LoVo (cell line): ENCODE measurements around the gene TAX1BP1.
"Not testable (repeated sequence)": the region's sequence is repeated elsewhere in the genome, so short reads cannot be mapped to it uniquely, and the experiment has no call there.

ENCODE experiments used
- DNase-seq: peaks from one replicate; pipeline ENCODE4 v3.0.0-alpha.2; 2016; ENCODE audit warnings: low spot score

Gene TAX1BP1

DNA sequence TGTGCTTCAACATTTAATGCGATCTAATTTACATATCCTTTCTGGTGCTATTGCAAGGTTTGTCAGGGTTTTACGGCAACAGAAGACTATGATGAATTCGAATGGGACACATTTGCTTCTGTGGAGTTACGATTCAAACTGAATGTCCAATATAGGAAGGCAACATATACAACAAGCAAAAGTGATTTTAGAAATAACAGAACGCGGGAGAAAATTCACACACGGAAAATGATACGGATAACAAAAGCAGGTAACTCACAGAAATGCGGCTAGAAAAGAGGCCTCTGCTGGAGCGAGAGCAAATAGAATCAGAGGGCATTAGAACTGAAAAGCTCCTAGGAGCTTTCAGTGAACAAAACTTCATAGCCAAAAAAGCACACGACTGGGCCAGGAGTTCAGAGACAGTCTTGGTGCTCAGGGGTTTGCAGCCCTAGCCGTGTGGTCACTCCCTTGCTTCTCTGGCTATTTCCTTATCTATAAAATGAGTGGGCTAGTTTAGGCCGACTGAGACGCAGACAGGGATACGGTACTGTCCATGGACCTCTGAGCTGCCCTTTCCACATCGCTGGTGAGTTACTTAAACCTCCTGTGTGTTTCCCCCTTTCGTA, 557 bp upstream of the TAX1BP1 start:
- DNase-seq = peak; percentile 75

GRCh38 chr7:27740449-27741086, 606 bp downstream of the TAX1BP1 start:
- DNase-seq = peak; percentile 99

GRCh38 chr7:27742091-27742710, 2.2 kb downstream of the TAX1BP1 start:
- not testable (repeated sequence) for DNase-seq

GRCh38 chr7:27745064-27745583, 5.2 kb downstream of the TAX1BP1 start:
- DNase-seq = peak; percentile 82

GRCh38 chr7:27746486-27746885, 6.5 kb downstream of the TAX1BP1 start:
- no peak for DNase-seq

- DNase-seq = no peak
Measured at GRCh38 chr7:27746978-27747377, 7.0 kb downstream of the TAX1BP1 start.

DNA sequence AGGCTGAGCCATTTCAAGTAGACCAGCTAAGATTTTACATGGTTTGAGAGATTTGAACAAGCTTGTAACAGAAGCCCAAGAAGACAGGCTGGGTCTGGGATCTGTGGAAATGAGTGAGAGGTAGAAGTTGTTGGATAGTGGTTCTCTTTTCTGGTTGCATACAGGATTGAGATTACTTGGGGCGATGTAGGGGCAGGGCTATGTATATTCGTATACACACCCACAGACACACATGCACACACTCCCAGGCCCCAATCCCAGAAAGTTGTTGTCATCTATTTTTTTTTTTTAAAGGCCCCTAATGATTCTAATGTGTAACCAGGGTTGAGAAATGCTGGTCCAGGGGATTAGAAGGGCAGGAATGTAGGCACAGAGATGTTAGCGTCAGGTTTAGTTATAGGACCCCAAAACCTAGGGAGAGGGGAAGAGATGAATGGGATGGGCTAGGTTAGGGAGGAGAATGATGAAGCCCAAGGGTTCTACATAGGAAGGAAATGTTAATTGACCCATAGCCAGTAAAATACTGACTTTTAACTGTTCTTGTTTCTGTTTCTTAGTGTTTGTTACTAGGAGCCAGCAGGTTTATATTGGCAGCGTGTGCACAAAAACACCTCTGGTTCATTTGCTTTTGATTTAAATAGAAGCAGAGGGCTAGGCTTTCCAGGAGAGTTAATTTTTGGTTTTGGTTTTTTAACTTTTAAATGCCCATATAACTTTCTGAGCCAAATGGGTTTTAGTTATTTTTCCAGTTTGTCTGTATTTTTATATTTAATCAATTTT, 7.8 kb downstream of the TAX1BP1 start:
- no peak for DNase-seq

GRCh38 chr7:27750316-27750715, 10.4 kb downstream of the TAX1BP1 start:
- DNase-seq = no peak

- no peak for DNase-seq
Measured at GRCh38 chr7:27751888-27752660, 12.1 kb downstream of the TAX1BP1 start.

DNA sequence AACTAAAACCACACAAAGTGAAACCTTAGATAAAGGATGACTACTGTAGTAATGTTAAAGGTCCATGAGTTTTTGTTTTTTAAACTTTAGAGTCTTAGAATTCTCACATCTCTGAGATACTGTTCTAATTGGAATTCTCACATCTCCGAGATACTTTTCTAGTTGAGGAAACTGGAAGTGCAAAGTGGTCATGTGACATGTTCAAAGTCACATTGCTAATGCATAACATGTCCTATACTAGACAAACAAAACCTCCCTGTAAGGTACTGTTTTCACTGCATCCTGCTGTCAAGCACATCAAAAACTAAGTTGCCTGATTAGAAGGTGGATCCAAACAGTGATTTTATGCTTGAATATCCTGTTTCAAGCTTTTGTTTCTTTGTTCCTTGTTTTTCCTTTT, 13.9 kb downstream of the TAX1BP1 start:
- DNase-seq = no peak

GRCh38 chr7:27756298-27756697, 16.3 kb downstream of the TAX1BP1 start:
- no peak for DNase-seq

DNA sequence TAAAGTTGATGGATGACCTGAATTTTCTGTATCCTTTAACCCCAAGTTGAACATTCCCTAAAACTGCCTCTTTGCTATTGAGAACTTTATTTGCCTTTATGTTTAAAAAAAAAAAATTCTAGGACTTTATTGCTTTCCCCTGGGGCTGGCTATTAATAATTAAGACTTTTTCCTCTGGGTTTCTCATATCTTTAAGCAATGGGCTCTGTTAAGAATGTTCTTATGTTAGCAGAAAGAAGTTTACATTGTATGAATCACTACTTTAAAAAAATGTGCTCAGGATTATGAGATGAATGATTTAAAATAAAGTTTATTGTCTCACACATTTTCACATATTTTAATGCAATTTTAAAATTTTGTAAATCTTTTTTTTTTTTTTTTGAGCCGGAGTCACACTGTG, 19.5 kb downstream of the TAX1BP1 start:
- DNase-seq = no peak

DNA sequence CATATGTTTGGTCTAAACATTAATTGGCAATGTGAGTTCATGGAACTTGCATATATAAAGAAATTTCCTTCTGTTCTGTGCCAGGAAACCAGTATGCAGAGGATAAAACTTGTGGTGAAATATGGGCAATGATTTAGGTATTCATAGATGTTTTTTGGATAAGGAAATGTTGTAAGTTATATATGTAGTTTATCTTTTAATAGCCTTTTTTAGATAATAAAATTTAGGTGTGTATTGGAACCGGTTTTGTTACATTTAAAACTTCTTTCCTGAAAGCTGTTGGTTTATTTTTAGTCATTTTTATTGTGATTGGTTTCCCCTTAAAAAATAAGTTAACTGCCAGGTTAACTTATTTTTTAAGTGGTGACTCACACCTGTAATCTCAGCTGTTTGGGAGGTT, 22.1 kb downstream of the TAX1BP1 start:
- DNase-seq = no peak

DNA sequence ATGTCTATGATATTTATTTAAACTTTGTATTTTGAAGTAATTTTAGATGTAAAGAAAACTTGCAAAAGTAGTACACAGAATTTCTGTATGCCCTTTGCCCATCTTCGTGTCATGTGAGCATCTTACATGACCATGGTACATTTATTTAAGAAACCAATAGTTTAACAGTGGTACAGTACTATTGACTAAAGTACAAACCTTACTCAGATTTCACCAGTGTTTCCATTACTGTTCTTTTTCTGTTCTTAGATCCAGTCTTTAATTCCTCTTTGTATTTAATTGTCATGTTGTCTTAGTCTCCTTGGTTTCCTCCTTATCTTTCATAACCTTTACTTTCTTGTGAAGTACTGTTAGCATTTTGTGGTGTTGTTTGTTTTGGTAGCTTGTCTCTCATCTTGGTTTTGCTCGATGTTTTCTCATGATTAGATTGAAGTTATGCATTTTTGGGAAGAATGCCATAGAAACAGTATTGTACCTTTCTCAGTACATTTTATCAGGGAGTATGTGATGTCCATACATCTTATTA, 24.1 kb downstream of the TAX1BP1 start:
- DNase-seq = no peak

DNA sequence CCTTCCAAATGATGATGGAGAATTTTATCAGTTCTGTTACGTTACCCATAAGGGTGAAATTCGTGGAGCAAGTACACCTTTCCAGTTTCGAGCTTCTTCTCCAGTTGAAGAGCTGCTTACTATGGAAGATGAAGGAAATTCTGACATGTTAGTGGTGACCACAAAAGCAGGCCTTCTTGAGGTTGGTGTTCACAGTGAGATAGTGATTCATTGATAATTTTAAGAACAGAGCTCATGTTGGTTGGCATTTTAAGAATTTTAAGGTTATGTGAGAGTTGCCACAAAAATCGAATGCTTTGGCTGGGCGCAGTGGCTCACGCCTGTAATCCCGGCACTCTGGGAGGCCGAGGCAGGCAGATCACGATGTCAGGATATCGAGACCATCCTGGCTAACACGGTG, 25.9 kb downstream of the TAX1BP1 start:
- no peak for DNase-seq

GRCh38 chr7:27767374-27767773, 27.4 kb downstream of the TAX1BP1 start:
- peak; percentile 73 for DNase-seq

- DNase-seq = peak; percentile 69
Measured at GRCh38 chr7:27771111-27771510, 31.1 kb downstream of the TAX1BP1 start.

- DNase-seq = peak; percentile 59
Measured at GRCh38 chr7:27774717-27775328, 34.9 kb downstream of the TAX1BP1 start.

DNA sequence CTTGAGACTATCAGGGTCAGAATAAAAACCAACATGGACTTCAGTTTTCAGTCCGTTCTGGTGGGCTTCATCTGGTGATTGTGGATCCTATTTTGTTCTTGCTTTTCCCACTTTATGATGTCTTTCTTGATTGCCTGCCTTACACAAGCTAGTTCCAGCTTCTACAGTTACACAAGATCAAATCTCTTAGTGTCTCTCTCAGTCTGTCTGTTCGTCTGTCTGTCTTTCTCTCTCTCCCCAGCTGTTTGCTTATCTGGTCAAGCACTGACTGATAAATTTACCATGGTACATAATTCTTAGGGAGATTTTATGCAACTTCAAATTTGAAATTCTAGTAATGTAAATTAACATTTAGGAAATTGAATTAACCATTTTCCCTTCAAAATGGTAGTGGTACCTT, 35.8 kb downstream of the TAX1BP1 start:
- DNase-seq = no peak

DNA sequence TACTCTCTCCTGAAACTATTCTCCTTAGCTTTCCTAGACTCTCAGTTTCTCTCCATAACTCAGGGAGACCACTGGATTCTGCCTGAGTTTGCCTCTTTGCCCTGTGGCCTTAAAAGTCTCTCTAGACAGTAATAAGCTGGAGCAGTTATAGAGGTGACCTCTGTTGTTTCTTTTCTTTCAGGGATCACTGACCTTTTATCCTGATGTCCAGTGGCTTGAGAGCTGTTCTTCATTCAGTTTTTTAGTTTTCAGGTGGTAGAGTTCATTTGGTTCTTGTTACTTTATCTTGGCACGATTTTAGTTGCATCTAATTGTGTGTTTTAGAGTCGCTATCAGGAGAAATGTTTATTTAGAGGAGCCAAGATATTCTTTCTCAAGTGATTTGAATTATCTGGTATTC, 37.7 kb downstream of the TAX1BP1 start:
- DNase-seq = no peak

DNA sequence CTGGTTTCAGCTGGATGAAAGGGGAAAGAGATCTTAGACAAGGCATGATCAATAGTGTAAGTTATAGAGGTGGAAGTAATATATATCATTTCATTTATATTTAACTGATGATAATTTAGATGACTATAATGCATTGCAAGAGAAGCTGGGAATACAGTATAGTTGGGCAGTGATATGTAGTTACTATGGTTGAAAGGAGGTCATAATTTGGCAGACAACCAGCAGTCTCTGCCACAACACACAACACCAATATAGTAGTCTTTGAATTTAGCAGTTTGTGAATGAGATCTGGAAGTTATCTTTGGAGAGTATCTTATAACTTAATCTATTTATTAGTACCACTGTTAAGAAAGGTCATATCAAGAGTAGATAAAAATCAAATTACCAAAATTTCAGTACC, 39.9 kb downstream of the TAX1BP1 start:
- no peak for DNase-seq
